Stimulated activated memory B cell treated with anti-CD40 and anti-IgM and Interleukin-4, amounts not matched to agents 10 μg/mL and 1 μg/mL and 100 μg/mL, for 72 hours (primary cell): ENCODE measurements around the gene TMEM271.
"Not testable (repeated sequence)": the region's sequence is repeated elsewhere in the genome, so short reads cannot be mapped to it uniquely, and the experiment has no call there.

Experiments used
- ATAC-seq: fragments of 150-1000 bp; cut with Tn5 transposase; 2 replicates; pipeline ENCODE4 v1.10.0; 2021
- H3K27ac Mint-ChIP-seq: one replicate; pipeline ENCODE4 v1.8.0; 2022; ENCODE audit warnings: mild to moderate bottlenecking, mixed read lengths
- H3K27me3 Mint-ChIP-seq: one replicate; pipeline ENCODE4 v1.8.0; 2022; ENCODE audit warnings: mixed read lengths
- H3K36me3 Mint-ChIP-seq: one replicate; pipeline ENCODE4 v1.8.0; 2022; ENCODE audit warnings: mixed read lengths
- H3K4me1 Mint-ChIP-seq: one replicate; pipeline ENCODE4 v1.8.0; 2022; ENCODE audit warnings: mixed read lengths
- H3K4me3 Mint-ChIP-seq: one replicate; pipeline ENCODE4 v1.8.0; 2022; ENCODE audit warnings: mild to moderate bottlenecking, moderate library complexity, mixed read lengths
- H3K9me3 Mint-ChIP-seq: one replicate; pipeline ENCODE4 v1.8.0; 2022; ENCODE audit warnings: mixed read lengths

TMEM271 gene

DNA sequence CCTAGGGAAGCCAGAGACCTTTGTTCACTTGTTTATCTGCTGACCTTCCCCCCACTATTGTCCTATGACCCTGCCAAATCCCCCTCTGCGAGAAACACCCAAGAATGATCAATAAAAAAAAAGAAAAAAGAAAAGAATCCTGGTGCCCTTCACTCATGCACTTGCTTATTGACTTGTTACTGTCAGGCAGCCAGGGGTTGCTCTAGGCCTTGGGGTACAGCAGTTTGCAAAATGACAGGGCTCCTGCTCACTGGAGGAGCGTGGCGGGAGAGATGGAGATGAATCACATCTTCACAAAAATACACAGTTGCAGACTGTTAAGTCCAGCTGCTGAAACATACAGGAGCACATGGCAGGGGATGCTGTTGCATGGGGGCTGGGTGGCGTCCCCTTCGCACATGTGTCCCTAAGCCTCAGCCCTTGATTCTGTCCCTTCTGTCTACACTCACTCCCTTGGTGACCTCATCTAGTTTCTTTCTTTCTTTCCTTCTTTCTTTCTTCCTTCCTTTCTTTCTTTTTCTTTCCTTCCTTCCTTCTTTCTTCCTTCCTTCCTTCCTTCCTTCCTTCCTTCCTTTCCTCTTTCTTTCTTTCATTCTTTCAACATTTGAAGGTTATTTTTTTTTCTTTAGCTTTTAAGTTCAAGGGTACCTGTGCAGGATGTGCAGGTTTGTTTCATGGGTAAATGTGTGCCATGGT is 16.9 kb upstream of the TMEM271 start:
- no peak overlapping the region for H3K4me3 Mint-ChIP-seq
- H3K36me3 Mint-ChIP-seq, result peaks cover 10% of the 10 kb centered on the region
- H3K27ac Mint-ChIP-seq, result no peak overlapping the region
- no peak for ATAC-seq
- no peaks in the 10 kb centered on the region for H3K4me1 Mint-ChIP-seq
- peaks cover 32% of the 10 kb centered on the region for H3K9me3 Mint-ChIP-seq
- peaks cover 61% of the 10 kb centered on the region for H3K27me3 Mint-ChIP-seq

DNA sequence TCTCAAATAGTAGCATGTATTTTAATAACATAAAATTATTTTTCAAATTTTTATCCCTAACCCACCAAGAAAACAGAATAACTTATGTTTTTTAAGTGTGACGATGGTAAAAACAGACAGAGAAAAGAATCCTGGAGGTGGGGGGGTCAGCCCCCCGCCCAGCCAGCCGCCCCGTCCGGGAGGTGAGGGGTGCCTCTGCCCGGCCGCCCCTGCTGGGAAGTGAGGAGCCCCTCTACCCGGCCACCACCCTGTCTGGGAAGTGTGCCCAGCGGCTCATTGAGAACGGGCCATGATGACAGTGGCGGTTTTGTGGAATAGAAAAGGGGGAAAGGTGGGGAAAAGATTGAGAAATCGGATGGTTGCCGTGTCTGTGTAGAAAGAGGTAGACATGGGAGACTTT is 16.1 kb upstream of the TMEM271 start:
- H3K27me3 Mint-ChIP-seq, result peaks cover 61% of the 10 kb centered on the region
- not testable (repeated sequence) for H3K36me3 Mint-ChIP-seq, H3K27ac Mint-ChIP-seq, ATAC-seq, H3K4me3 Mint-ChIP-seq, H3K4me1 Mint-ChIP-seq
- H3K9me3 Mint-ChIP-seq, result peaks cover 32% of the 10 kb centered on the region

DNA sequence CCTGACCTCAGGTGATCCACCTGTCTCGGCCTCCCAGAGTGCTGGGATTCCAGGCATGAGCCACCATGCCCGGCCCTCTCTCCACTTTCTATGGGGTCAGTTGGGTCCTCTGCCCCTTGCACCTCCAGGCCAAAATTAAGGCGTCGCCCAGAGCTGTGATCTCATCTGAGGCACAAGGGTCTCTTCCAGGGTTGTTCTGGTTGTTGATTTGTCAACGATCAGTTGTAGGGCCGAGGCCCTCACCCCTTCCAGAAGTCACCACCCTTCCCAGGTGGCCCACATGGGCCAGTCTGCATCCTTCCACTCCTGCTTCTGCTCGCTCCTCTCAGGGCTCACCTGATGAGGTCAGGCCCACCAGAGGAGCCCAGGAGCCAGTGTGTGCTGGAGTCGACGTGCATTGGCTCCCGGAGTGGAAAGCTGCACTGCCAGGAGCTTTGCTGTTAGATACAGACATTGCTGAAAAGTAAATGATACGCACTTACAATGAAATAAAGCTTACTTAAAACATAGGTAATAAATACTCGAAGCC is 14.3 kb upstream of the TMEM271 start:
- no peak for ATAC-seq
- Mint-ChIP-seq H3K4me3 (no peak overlapping the region), H3K36me3 (peaks cover 10% of the 10 kb centered on the region), H3K4me1 (no peaks in the 10 kb centered on the region), H3K27ac (no peak overlapping the region), H3K27me3 (peaks cover 68% of the 10 kb centered on the region), H3K9me3 (peaks cover 20% of the 10 kb centered on the region)

DNA sequence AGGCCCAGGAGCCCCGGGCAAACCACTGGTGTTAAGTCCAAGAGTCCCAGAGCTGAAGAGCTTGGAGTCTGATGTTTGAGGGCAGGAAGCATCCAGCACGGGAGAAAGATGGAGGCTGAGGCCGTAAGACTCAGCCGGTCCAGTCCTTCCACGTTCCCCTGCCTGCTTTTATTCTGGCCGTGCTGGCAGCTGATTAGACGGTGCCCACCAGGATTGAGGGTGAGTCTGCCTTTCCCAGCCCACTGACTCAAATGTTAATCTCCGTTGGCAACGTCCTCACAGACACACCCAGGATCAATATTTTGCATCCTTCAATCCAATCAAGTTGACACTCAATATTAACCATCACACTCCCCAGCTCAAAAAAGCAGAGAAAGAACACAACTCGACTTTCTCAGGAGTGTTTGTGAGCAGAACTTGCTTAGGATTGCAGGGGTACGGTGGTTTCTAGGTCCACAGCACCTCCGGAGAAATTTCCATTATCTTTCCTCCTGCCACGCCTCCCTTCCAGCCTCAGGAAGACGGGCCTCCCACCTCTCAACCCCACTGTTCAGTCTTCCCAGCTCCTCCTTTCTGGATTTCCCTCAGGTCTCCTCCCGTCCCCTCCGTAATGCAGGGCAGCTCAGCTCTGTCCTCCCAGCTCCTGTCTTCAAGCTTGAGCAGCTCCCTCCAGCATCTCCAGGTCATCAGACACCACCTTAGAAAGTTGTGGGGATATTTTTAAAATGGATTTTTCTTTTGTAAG is 13.3 kb upstream of the TMEM271 start:
- no peak for ATAC-seq
- Mint-ChIP-seq H3K4me3 (no peak overlapping the region), H3K27me3 (peaks cover 68% of the 10 kb centered on the region), H3K27ac (no peak overlapping the region), H3K4me1 (no peaks in the 10 kb centered on the region), H3K9me3 (peaks cover 16% of the 10 kb centered on the region), H3K36me3 (peaks cover 10% of the 10 kb centered on the region)

DNA sequence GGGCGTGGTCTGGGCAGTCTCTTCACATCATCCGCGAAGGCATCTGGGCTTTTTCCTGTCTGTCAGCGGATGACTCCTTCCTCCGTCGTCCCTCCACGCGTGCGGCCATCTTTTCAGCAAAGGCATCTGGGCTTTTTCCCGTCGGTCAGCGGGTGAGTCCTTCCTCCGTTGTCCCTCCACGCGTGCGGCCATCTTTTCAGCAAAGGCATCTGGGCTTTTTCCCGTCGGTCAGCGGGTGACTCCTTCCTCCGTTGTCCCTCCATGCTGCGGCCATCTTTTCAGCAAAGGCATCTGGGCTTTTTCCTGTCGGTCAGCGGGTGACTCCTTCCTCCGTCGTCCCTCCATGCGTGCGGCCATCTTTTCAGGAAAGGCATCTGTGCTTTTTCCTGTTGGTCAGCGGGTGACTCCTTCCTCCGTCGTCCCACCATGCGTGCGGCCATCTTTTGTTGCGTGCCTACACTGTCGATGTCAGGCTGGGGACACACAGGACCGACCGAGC is 12.3 kb upstream of the TMEM271 start:
- Mint-ChIP-seq H3K27me3 (peaks cover 75% of the 10 kb centered on the region), H3K27ac (no peak overlapping the region), H3K36me3 (peaks cover 10% of the 10 kb centered on the region), H3K4me3 (no peak overlapping the region), H3K4me1 (no peaks in the 10 kb centered on the region), H3K9me3 (peaks cover 17% of the 10 kb centered on the region)
- ATAC-seq, result no peak

DNA sequence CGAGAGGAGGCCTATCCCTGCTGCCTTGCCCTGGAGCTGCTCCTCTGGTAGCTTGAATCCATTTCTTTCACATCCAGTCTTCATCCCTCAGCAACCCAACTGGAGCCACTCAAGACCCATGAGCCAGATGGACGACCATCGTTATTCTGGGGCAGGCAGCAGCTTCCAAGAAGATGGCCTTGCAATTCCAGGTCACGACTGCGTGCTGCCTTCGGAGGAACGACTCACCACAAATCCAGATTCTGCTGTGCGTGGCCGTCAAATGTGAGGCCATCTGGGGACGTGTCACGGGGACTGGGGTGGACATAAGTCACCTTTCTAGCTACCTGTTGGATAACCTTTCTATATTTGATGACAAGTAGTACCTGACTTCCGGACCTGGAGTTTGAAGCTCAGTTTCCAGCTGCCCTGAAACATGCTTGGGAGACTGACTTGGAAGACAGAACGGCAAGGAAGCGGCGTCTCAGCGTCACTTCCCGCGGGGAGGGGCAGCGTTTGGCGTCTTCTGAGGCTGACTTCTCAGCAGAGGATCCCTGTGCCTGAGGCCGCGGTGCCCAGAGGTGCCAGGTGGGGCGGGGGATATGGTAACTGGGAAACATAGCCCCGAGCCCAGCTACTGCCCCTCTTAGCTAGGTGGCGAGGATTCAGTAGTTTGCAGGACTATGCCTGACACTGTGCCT is 11.7 kb upstream of the TMEM271 start:
- Mint-ChIP-seq H3K27ac (no peak overlapping the region), H3K27me3 (peaks cover 74% of the 10 kb centered on the region), H3K4me3 (no peak overlapping the region), H3K9me3 (peaks cover 13% of the 10 kb centered on the region), H3K4me1 (no peaks in the 10 kb centered on the region), H3K36me3 (peaks cover 10% of the 10 kb centered on the region)
- no peak for ATAC-seq

DNA sequence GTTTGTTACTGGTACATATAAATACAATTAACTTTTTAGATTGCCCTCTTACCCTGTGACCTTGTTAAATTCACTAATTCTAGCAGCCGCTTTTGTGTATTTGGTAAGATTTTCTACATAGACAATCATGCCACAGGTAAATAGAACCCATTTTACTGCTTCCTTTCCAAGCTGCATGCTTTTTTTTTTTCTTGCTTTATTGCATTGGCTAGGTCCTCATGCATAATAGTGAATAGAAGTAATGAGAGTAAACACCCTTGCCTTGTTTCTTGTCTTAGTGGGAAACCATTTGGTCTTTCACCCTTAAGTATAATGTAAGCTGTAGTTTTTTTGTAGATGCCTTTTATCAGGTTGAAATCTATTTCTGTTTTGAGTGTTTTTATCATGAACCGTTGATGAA is 7.7 kb upstream of the TMEM271 start:
- no peak for ATAC-seq
- Mint-ChIP-seq H3K4me3 (no peak overlapping the region), H3K27me3 (peaks cover 85% of the 10 kb centered on the region), H3K4me1 (no peaks in the 10 kb centered on the region), H3K36me3 (no peaks in the 10 kb centered on the region), H3K27ac (no peak overlapping the region), H3K9me3 (peaks cover 9% of the 10 kb centered on the region)

DNA sequence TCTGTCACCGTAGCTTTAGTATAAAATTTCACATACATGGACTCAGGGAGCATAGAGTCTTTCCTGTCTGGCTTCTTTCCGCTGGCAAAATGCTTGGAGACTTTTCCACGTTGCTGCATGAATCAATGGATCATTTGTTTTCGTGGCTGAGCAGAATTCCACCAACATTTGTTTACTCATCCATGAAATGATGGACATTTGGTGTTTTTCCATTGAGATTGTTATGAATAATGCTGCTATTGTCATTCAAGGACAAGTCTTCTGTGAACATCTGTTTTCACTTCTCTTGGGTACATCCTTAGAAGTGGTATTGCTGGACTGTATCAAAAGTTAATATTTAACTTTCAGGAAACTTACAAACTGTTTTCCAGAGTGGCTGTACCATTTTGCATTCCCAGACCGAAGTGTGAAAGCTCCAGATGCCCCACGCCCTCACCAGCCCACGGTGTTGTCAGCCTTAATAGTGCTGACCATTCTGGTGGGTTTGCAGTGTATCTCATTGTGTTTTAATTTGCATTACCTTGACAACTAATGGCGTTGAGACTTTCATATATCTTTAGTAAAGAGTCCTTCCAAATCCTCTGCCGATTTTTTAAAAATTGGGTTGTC is 5.8 kb upstream of the TMEM271 start:
- Mint-ChIP-seq H3K27me3 (peaks cover 85% of the 10 kb centered on the region), H3K4me1 (peaks cover 12% of the 10 kb centered on the region), H3K9me3 (peaks cover 9% of the 10 kb centered on the region), H3K27ac (no peak overlapping the region), H3K36me3 (no peaks in the 10 kb centered on the region), H3K4me3 (no peak overlapping the region)
- ATAC-seq, result no peak

DNA sequence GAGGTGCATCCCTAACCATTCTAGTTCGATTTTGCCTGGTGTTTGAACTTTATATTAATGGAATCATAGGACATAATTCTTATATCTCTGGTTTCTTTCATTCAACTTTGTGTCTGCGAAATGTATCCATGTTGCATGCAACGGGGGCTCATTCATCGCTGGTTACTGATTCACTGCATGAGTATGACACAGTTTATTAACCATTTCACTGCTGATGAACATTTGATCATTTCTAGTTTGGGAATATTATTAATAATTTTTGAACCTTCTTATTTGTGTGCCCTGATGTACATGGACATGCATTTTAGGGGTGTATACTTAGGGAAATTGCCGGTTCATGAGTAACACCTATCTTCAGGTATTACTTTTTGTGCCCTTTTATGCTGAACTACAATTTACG is 5.1 kb upstream of the TMEM271 start:
- Mint-ChIP-seq H3K36me3 (no peaks in the 10 kb centered on the region), H3K9me3 (peaks cover 9% of the 10 kb centered on the region), H3K4me3 (no peak overlapping the region), H3K27ac (no peak overlapping the region), H3K4me1 (peaks cover 14% of the 10 kb centered on the region), H3K27me3 (peaks cover 83% of the 10 kb centered on the region)
- no peak for ATAC-seq

DNA sequence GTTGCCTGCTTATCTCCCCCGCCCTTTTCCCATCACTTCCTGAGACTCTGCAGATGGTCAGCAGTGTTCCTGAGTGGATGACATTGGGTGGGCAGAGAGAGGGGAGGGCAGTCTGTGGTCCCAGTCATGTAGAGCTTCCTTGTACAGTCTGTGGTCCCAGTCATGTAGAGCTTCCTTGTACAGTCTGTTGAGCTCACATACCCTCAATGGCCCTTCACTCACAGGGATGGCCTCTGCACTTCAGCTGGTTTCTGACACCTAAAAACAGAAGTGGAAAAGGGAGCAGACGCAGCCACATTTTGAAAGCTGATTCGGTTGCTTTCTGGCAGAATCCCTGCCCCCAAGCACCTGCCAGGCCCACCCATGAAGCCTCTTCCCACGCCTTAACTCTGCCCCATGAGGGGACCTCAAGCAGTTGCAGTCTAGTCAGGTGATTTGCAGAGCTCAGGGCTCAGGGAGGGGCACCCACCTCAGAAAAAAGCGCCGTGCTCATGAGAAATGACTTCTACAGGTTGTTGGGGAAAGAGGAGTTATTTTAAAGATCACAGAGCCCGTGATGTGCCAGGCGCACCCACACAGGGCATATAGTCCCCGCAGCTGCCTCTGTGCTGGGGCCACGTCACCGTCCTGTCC is 3.6 kb upstream of the TMEM271 start:
- peaks cover 9% of the 10 kb centered on the region for H3K9me3 Mint-ChIP-seq
- H3K27me3 Mint-ChIP-seq, result peaks cover 77% of the 10 kb centered on the region
- H3K4me1 Mint-ChIP-seq, result peaks cover 14% of the 10 kb centered on the region
- no peaks in the 10 kb centered on the region for H3K36me3 Mint-ChIP-seq
- no peak overlapping the region for H3K4me3 Mint-ChIP-seq
- H3K27ac Mint-ChIP-seq, result no peak overlapping the region
- peak; percentile 69 for ATAC-seq

DNA sequence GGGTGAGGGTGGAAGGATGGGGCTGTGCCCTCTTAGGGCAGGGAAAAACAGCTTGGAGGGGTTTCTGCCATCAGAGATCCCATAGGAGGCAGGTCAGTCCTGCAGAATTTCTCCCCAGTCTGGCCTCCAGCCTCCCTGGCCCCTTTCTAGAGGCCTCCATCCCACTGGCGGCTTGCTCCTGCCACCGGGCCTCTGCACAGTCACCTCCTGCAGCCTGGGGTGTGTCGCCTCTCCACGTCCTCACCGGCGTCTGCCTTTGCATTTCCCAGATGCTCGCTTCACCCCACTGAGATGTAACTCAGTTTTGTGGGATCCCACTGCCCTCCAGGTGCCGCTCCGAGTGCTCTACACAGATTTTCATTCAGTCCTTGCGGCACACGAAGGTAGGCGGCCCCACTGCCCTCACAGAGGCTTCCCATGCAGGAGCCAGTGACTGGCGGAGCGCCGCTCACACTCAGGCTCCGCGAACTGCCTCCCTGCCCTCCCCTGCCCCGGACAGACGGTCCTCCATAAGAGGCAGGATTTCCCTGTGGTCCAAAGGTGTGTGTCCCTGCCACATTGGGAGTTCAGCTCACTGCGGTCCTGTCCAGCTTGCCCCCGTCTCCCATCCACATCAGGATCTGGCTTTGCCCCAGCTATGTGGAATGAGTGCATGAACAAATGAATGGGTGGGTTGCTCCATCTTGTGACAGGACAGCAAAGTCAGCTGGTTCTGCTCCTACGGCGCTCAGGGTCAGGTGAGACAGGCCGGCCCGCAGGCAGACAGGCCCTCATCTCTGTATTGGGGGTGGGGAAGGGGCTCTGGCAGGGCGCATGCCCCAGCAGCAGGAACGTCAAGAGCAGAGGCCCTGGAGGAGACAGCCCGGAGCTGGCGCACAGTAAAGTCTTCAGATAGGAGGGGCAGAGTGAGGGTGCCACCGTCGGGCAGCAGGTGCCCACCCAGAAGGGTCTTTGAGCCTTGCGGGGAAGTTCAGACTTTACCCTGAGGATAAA is 2.7 kb upstream of the TMEM271 start:
- H3K36me3 Mint-ChIP-seq, result peaks cover 5% of the 10 kb centered on the region
- H3K27me3 Mint-ChIP-seq, result peaks cover 79% of the 10 kb centered on the region
- no peak for ATAC-seq
- H3K4me3 Mint-ChIP-seq, result no peak overlapping the region
- H3K27ac Mint-ChIP-seq, result no peak overlapping the region
- H3K4me1 Mint-ChIP-seq, result peaks cover 22% of the 10 kb centered on the region
- peaks cover 3% of the 10 kb centered on the region for H3K9me3 Mint-ChIP-seq

DNA sequence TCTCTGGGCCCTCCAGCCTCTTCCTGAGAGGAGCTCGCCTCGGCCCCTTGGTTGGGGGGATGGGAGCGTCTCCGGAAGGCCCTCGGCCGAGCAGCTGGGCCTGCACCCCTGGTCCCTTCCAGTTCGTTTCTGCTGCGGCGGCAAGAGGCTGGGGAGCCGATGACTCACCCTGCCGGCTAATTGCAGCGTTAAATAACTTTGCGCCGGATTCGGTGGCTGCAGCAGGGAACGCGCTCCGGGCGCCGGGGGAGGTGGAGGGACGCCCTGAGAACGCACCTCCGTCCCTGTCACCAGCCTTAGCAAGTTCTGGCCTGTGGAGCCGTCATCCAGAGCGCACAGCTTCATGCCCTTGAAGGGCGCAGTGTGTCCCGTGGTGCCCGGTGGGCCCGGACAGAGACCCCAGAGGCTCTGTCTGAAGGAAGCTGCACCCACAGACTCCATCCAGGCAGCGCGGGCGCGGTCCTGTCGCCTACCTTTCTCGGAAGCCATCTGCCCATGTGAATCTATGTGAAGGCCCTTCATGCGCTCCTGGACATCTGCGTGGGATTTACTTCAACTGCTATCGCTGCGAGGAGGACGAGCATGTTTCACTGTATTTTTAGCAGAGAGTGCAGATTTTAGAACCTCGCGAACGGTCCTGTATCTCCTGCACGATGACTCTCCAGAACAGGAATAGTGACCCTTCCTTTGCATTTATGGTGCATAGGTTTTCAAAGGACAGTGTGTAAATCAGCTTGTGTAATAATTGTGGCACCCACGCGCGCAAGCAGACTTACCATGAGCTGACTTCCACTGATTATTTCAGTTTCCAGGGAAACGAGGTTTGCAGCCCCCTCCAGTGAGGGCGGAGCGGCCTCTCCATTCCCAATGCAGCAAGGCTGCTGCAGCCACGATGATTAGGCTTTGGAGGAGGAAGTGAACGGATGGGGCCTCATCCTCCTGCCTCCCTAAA is 1.7 kb upstream of the TMEM271 start:
- H3K4me3 Mint-ChIP-seq, result peak overlapping the region; percentile 39
- H3K27ac Mint-ChIP-seq, result no peak overlapping the region
- no peaks in the 10 kb centered on the region for H3K9me3 Mint-ChIP-seq
- H3K36me3 Mint-ChIP-seq, result peaks cover 5% of the 10 kb centered on the region
- no peak for ATAC-seq
- H3K27me3 Mint-ChIP-seq, result peaks cover 81% of the 10 kb centered on the region
- peaks cover 25% of the 10 kb centered on the region for H3K4me1 Mint-ChIP-seq

DNA sequence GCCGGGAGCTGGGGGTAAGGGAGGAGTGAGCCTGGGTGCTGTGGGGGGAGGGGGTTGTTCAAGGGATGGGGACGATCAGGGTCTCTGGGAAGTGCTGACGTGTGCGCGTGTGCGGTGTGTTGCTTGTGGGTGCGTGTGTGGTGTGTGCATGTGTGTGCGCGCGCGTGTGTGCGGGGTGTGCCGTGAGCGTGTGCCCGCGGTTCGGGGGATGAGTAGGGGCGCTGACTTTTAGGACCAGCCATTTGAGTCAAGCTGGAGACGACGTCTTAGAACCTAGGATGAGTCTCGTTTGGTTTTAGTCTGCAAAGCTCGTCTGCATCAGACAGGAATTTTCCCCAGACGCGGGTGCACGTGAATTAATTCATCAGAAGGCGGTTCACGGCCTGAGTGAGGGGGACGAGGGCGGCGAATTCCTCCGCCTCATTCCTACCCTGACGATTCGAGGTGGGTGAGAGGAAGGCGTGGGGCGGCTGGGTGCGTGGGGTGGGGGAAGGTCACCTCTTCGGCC is 950 bp upstream of the TMEM271 start:
- no peak overlapping the region for H3K27ac Mint-ChIP-seq

More for the DNA sequence above, 950 bp upstream of the TMEM271 start:
- Mint-ChIP-seq H3K27me3 (peaks cover 83% of the 10 kb centered on the region), H3K4me1 (peaks cover 25% of the 10 kb centered on the region), H3K36me3 (peaks cover 5% of the 10 kb centered on the region), H3K9me3 (peaks cover 2% of the 10 kb centered on the region), H3K4me3 (peak overlapping the region; percentile 39)
- no peak for ATAC-seq
